ENCODE measurements around the gene SRRM3. TPM values are rescaled to one million over a fixed set of nuclear protein-coding genes. Genes with fewer than 3 reads are reported as not detected.
"Not testable (repeated sequence)": the region's sequence is repeated elsewhere in the genome, so short reads cannot be mapped to it uniquely, and the experiment has no call there.

SRRM3 gene
- total RNA-seq, 2 experiments from 2014 or later = not detected

DNA sequence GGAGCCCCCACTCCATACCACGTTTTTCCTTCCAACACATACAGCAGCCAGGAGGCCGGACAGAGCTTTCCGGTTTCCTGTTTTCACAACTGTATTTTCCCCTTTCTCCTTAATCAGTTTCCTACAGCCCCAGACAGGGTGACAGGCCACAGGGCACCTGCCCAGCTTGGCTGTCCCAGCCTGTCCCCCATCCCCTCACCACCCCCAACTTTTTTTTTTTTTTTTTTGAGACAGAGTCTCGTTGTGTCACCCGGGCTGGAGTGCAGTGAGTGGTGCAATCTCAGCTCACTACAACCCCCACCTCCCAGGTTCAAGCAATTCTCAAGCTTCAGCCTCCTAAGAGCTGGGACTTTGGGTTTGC lies 90.5 kb downstream of the SRRM3 start:
- Histone ChIP-seq H3K4me2 (ENCODE audit: low read length) (peak overlapping the region; percentile 54), H3K4me1 (ENCODE audit: insufficient read depth, low read length, poor library complexity, severe bottlenecking) (peaks cover 21% of the 10 kb centered on the region), H3K27ac (ENCODE audit: low read depth, low read length, poor library complexity, severe bottlenecking) (no peak overlapping the region), H3K79me2 (ENCODE audit: insufficient read depth, low read depth, low read length) (no peaks in the 10 kb centered on the region), H3K9me3 (ENCODE audit: low read length) (no peaks in the 10 kb centered on the region), H3K4me3 (ENCODE audit: low read depth, low read length, poor library complexity, severe bottlenecking) (peak overlapping the region; percentile 35), H2AFZ (ENCODE audit: low read length) (peak overlapping the region; percentile 33; the same call in 1 of the 2 replicates), H3K9me2 (ENCODE audit: insufficient read depth, low read length) (no peaks in the 10 kb centered on the region), H3K36me3 (ENCODE audit: insufficient read depth, low read length) (no peaks in the 10 kb centered on the region), H4K20me1 (ENCODE audit: insufficient read depth, low read length) (no peaks in the 10 kb centered on the region)
- no peak for DNase-seq (ENCODE audit: low spot score)
- no peak for TF ChIP-seq CTCF (conservative IDR thresholded peaks at IDR 0.05; ENCODE audit: low read length)
- TF ChIP-seq EZH2phosphoT487 (IDR thresholded peaks at IDR 0.05; ENCODE audit: borderline replicate concordance, low read depth, low read length) = no peak
- intact Hi-C loops (cut with micrococcal nuclease; ENCODE audit: unreplicated experiment) = no loop called here
- ChIA-PET POLR2A (interaction anchor here (1.2 kb wide), 1 partner anchor 10 kb away, joined by 4 read pairs; no protein-coding TSS in a partner anchor), CTCF (ENCODE audit: unreplicated experiment) (interaction anchor here (2.9 kb wide), 1 partner anchor 22 kb away, joined by 15 read pairs; no protein-coding TSS in a partner anchor)
- BruUV-seq (replicated peaks) = no TSS peak

- POLR2A ChIA-PET; H4K20me1 ChIP-seq (ENCODE audit: insufficient read depth, low read length); H3K4me2 ChIP-seq (ENCODE audit: low read length); H3K9me3 ChIP-seq (ENCODE audit: low read length); DNase-seq (ENCODE audit: low spot score); H3K4me3 ChIP-seq (ENCODE audit: low read depth, low read length, poor library complexity, severe bottlenecking); H3K36me3 ChIP-seq (ENCODE audit: insufficient read depth, low read length); H3K9me2 ChIP-seq (ENCODE audit: insufficient read depth, low read length); H3K27ac ChIP-seq (ENCODE audit: low read depth, low read length, poor library complexity, severe bottlenecking); H2AFZ ChIP-seq (ENCODE audit: low read length); BruUV-seq (replicated peaks); intact Hi-C loops (cut with micrococcal nuclease; ENCODE audit: unreplicated experiment); H3K79me2 ChIP-seq (ENCODE audit: insufficient read depth, low read depth, low read length): not testable (repeated sequence)
- CTCF ChIA-PET (ENCODE audit: unreplicated experiment) = interaction anchor here (2.9 kb wide), 1 partner anchor 22 kb away, joined by 15 read pairs; no protein-coding TSS in a partner anchor
- H3K4me1 ChIP-seq (ENCODE audit: insufficient read depth, low read length, poor library complexity, severe bottlenecking) = peaks cover 21% of the 10 kb centered on the region
Observed at GRCh38 chr7:76292911-76293310, 91.2 kb downstream of the SRRM3 start.

- H3K4me1 ChIP-seq (ENCODE audit: insufficient read depth, low read length, poor library complexity, severe bottlenecking) = peaks cover 21% of the 10 kb centered on the region
- no peaks in the 10 kb centered on the region for H3K79me2 ChIP-seq (ENCODE audit: insufficient read depth, low read depth, low read length)
- intact Hi-C loops (cut with micrococcal nuclease; ENCODE audit: unreplicated experiment) = no loop called here
- H3K27ac ChIP-seq (ENCODE audit: low read depth, low read length, poor library complexity, severe bottlenecking) = no peak overlapping the region
- CTCF ChIA-PET (ENCODE audit: unreplicated experiment) = interaction anchor here (1.2 kb wide), 1 partner anchor 15 kb away, joined by 3 read pairs; no protein-coding TSS in a partner anchor
- BruUV-seq (replicated peaks) = no TSS peak
- POLR2A ChIA-PET = interaction anchor here (0.6 to 1.6 kb wide), 3 partner anchors 14 to 23 kb away, joined by 3 to 5 read pairs (median 4); no protein-coding TSS in a partner anchor
- DNase-seq (ENCODE audit: low spot score) = no peak
- H4K20me1 ChIP-seq (ENCODE audit: insufficient read depth, low read length) = no peaks in the 10 kb centered on the region
- TF ChIP-seq EZH2phosphoT487 (IDR thresholded peaks at IDR 0.05; ENCODE audit: borderline replicate concordance, low read depth, low read length) (no peak), CTCF (conservative IDR thresholded peaks at IDR 0.05; ENCODE audit: low read length) (no peak)
- no peak overlapping the region for H3K4me2 ChIP-seq (ENCODE audit: low read length)
- no peaks in the 10 kb centered on the region for H3K9me3 ChIP-seq (ENCODE audit: low read length)
- H3K36me3 ChIP-seq (ENCODE audit: insufficient read depth, low read length) = no peaks in the 10 kb centered on the region
- no peak overlapping the region for H3K4me3 ChIP-seq (ENCODE audit: low read depth, low read length, poor library complexity, severe bottlenecking)
- no peaks in the 10 kb centered on the region for H3K9me2 ChIP-seq (ENCODE audit: insufficient read depth, low read length)
- no peak overlapping the region for H2AFZ ChIP-seq (ENCODE audit: low read length)
Observed at GRCh38 chr7:76293407-76293901, 91.8 kb downstream of the SRRM3 start.
